HG03460 (cell line): ENCODE measurements around the gene LAMA3.

Source experiments
- ATAC-seq: cut with Tn5 transposase; IDR thresholded peaks from one replicate; pipeline ENCODE4 v1.9.1; 2021; ENCODE audit not compliant: unreplicated experiment

LAMA3 gene

GRCh38 chr18:23668731-23669130 is 20.5 kb upstream of the LAMA3 start:
- ATAC-seq = no peak

GRCh38 chr18:23669202-23669766 is 20.0 kb upstream of the LAMA3 start:
- no peak for ATAC-seq

- no peak for ATAC-seq
Measured at GRCh38 chr18:23669804-23670405, 19.3 kb upstream of the LAMA3 start.

GRCh38 chr18:23671564-23671963 is 17.7 kb upstream of the LAMA3 start:
- ATAC-seq = no peak

GRCh38 chr18:23673725-23674124 is 15.5 kb upstream of the LAMA3 start:
- no peak for ATAC-seq

DNA sequence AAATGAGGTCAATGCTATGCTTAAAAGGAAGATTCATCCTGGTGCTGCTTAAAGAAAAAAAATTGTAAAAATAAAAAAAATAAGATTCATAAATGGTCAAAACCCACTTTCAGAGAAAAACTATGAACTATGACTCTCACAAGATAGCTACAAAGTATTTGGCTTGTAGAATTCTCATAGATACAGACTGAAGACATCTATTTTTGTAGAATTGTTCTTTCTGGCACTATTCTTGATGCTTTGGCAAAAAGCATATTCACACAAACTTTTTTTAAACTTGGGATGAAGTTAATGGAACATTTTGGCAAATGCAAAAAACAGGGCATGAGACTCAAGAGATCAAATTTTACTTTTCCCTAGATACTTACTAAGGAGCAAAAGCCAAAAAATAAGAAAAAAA is 14.0 kb upstream of the LAMA3 start:
- no peak for ATAC-seq

DNA sequence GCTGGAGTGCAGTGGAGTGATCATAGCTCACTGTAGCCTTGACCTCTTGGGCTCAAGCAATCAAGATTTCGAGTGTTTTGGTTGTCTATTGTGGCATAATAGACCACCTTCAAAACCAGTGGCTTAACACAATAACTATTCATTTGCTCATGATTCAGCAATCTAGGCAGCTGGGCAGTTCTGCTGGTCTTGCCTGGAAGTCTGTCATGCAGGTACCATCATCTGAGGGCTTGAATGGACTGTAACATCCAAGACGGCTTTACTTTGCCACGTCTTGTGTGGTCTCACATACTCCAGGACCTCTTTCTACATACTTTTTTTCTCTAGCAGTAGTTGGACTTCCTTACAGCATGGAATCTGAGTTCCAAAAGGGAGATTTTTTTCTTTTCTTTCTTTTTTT is 13.4 kb upstream of the LAMA3 start:
- no peak for ATAC-seq

GRCh38 chr18:23682045-23682444 is 7.2 kb upstream of the LAMA3 start:
- no peak for ATAC-seq

GRCh38 chr18:23682472-23682871 is 6.8 kb upstream of the LAMA3 start:
- no peak for ATAC-seq

GRCh38 chr18:23683155-23683554 is 6.1 kb upstream of the LAMA3 start:
- no peak for ATAC-seq

DNA sequence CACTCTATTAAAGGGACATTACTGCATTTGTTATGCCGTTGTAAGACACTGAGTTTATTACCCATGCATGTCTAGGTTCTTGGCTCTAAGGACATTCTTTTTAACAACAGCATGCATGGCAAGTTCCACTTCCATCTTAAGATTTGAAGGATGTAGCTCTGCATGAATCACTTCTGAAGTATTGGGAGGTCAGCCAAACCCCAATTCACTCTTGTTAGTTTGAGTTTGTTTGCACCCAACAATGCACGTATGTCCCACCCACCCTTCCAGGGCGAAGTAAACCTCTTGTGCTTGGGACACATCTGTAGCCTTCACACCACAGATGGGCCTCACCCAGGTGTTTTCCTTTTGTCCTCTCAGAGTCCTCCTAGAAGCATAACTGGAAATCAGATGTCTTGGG is 5.6 kb upstream of the LAMA3 start:
- ATAC-seq = no peak

- ATAC-seq = no peak
Measured at GRCh38 chr18:23684515-23685197, 4.6 kb upstream of the LAMA3 start.

DNA sequence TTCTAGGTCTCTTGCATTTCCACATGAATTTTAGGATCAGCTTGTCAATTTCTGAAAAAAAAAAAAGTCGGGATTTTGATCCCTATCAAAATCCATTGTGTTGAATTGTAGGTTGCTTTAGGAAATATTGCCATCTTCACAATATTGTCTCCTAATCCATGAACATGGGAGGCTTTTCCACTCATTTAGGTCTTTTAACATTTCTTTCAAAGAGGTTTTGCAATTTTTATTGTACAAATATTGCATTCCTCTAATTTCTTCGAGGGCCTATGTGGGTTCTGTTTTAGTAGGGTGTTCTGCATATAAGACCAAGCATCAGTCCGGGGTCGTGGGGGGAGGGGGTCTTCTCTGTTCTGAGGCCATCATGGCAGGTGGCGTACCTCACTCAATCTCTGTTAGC is 725 bp upstream of the LAMA3 start:
- no peak for ATAC-seq

DNA sequence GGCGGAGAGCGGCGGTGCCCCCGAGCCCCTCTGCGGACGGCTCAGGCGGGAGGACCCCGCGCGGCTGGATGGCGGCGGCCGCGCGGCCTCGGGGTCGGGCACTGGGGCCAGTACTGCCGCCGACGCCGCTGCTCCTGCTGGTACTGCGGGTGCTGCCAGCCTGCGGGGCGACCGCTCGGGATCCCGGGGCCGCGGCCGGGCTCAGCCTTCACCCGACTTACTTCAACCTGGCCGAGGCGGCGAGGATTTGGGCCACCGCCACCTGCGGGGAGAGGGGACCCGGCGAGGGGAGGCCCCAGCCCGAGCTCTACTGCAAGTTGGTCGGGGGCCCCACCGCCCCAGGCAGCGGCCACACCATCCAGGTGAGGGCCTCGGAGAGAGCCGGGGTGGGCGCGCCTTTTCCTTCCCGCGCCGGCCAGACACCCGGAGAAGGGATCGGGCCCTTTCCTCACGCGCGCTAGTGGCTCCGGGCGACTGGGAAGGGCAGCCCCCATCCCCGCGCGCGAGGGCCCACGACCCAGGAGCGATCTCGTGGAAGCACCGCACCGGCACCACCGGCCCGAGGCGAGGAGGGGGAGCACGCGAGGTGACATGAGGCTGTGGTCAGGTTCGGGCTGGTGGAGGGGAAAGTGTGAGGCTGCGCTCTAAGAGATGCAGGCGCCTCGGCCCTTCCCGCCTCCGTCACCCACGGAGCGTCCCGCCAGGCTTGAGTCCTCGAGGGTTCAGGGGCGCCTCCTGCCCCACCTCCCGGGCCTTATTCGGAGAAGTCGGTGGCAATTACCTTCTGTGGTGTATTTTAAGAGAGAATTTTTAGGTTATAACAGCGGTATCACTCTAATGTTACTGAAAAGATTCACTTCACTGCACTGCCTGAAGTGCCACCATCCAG is 607 bp downstream of the LAMA3 start:
- no peak for ATAC-seq

- ATAC-seq = no peak
Measured at GRCh38 chr18:23690505-23691068, 1.3 kb downstream of the LAMA3 start.

GRCh38 chr18:23693846-23694245 is 4.6 kb downstream of the LAMA3 start:
- ATAC-seq = no peak

DNA sequence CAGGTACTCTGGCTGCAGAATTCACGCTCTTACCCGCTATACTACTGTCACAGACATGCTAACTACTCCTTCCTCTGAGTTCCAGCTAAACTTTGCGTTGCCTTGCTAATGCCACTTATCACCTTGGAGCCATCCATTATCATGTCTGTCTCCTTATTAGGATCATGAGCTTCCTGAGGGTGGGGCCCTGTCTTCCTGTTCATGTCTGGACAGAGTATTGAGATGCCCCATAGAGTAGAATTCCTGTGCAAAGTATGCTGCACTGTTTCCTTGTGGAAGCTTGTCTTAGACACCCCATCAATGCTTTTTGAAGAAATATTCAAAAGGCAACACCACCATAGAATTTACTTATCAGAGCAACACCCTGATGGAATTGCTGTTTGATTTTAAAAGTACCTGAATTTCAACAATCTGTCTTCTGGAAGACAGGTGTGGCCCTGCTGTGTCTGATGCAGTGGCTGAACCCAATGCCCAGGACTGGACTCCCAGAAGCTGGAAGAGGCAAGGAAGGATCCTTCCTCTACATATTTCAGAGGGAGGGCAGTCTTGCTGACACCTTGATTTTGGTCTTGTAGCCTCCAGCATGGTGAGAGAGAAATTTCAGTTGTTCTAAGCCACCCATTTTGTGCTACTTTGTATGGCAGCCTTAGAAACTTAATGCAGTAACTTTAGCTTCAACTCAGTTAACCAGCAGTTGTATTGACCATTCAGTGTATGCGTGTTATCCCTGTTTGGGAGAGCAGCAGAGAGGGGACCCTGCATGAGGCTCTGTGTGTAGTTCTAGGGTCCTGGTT is 5.6 kb downstream of the LAMA3 start:
- no peak for ATAC-seq

DNA sequence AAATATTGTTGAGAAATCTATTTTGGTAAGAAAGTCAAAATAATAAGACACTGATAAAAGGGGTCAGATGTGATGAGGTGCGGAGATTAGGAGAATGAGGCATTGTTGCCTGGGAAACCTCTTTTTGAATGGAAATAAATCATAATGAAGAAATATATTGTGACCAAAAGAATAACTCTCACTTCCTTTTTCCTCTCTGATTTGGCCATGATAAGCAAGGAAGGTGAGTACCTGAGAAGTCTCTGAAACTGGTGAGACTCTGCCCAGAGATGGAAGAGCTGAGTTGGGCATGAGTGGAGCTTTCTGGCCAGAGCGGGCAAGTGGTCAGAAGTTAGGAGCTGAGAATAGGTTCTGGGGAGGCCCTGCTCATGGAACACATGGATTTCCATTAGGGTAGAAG is 11.8 kb downstream of the LAMA3 start:
- no peak for ATAC-seq

- no peak for ATAC-seq
Measured at GRCh38 chr18:23701544-23702064, 12.4 kb downstream of the LAMA3 start.

DNA sequence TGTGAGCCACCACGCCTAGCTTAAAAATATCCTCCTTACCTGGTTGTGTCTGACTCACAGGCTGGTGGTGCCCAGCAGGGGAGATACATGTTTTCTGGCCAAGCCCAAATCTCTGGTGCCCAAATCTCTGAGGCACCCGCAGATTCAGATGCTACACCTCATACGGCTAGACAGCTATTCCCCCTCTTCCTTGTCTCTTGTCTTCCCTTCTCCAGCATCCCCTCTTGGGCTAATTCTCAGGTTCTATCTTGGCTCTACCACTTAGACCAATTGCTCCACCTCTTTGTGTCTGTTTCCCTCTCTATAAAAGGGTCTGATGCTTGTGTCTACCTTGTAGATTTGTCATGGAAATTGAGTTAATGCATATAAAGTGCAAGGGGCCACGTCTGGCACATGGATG is 13.4 kb downstream of the LAMA3 start:
- ATAC-seq = no peak
